Spleen (tissue), 7 donors: ENCODE results near the gene GSTP1.

Source experiments
- POLR2A ChIP-seq, 3 donors: fragments of 450-650 bp; IDR thresholded peaks; one replicate each; pipeline ENCODE4 v1.5.1; 2017; ENCODE audit warnings: antibody characterized with exemption in 3 of 3, mild to moderate bottlenecking in 1 of 3
- TF ChIP-seq, protein P1 (sequence below), 11 experiments: fragments of 200-600 bp in 7 of 11; fragments of 450-650 bp in 4 of 11; sonication (generic) in 4 of 11; IDR thresholded peaks in 8 of 11; conservative IDR thresholded peaks in 3 of 11; 1 replicate in 7 of 11; 2 replicates in 4 of 11; pipeline versions ENCODE4 v1.4.0 to v1.8.0; 2016 to 2021; ENCODE audit warnings: antibody characterized with exemption in 11 of 11, inconsistent platforms in 4 of 11, mild to moderate bottlenecking in 1 of 11
- donor health status: DM: no; HTN: no; CAD: no; lungs with moderate emphysema.
- donor health status: DM: no; HTN: no; CAD: no.
- donor health status: DM: no; HTN: no; CAD: no.

DNA sequence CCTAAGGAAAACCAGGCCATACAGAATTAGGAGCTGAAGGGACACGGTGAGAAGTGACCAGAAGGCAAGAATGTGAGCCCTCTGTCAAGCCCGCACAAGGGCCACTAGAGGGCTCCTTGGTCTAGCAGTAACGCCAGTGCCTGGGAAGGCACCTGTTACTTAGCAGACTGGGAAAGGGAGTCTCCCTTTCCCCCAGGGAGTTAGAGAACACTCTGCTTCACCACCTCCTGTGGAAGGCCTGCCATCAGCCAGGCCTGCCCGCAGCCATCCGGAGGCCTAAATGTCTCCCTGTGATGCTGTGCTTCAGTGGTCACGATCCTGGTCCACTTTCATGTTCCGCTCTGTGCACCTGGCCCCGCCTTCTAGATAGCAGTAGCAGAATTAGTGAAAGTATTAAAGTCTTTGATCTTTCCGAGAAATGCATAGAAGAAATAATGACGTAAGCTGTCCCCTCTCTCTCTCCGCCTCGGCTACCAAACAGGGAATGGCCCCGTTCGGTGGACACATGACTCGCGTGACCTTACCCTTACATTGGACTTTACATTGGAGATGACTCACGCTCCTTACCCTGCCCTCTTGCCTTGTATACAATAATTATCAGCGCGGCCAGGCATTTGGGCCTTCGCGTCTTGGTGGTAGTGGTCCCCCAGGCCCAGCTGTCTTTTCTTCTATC lies 10.7 kb upstream of the GSTP1 start:
- TF ChIP-seq, protein P1, sequence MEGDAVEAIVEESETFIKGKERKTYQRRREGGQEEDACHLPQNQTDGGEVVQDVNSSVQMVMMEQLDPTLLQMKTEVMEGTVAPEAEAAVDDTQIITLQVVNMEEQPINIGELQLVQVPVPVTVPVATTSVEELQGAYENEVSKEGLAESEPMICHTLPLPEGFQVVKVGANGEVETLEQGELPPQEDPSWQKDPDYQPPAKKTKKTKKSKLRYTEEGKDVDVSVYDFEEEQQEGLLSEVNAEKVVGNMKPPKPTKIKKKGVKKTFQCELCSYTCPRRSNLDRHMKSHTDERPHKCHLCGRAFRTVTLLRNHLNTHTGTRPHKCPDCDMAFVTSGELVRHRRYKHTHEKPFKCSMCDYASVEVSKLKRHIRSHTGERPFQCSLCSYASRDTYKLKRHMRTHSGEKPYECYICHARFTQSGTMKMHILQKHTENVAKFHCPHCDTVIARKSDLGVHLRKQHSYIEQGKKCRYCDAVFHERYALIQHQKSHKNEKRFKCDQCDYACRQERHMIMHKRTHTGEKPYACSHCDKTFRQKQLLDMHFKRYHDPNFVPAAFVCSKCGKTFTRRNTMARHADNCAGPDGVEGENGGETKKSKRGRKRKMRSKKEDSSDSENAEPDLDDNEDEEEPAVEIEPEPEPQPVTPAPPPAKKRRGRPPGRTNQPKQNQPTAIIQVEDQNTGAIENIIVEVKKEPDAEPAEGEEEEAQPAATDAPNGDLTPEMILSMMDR (IDR thresholded peaks at IDR 0.05 in 8 of 11, conservative IDR thresholded peaks at IDR 0.05 in 3 of 11) = peak in 10 of 11 experiments; percentile 46 to 78 (median 67)
- TF ChIP-seq POLR2A (IDR thresholded peaks at IDR 0.05) = no peak
